ENCODE measurements around the gene HS3ST4.

HS3ST4 gene

GRCh38 chr16:25894093-25894492 is 202.3 kb downstream of the HS3ST4 start:
- DNase-seq (ENCODE audit: low read depth): no peak

- no peak for DNase-seq (ENCODE audit: low read depth)
These were observed 203.6 kb downstream of the HS3ST4 start for GRCh38 chr16:25895380-25895779.

- DNase-seq (ENCODE audit: low read depth): no peak
These were observed 204.7 kb downstream of the HS3ST4 start for GRCh38 chr16:25896411-25896810.

- DNase-seq (ENCODE audit: low read depth): no peak
These were observed 205.9 kb downstream of the HS3ST4 start for GRCh38 chr16:25897702-25898101.

GRCh38 chr16:25905810-25906209 is 214.1 kb downstream of the HS3ST4 start:
- no peak for DNase-seq (ENCODE audit: low read depth)

GRCh38 chr16:25910971-25911370 is 219.2 kb downstream of the HS3ST4 start:
- no peak for DNase-seq (ENCODE audit: low read depth)

GRCh38 chr16:25912321-25912720 is 220.6 kb downstream of the HS3ST4 start:
- DNase-seq (ENCODE audit: low read depth): no peak

GRCh38 chr16:25914357-25914962 is 222.7 kb downstream of the HS3ST4 start:
- no peak for DNase-seq (ENCODE audit: low read depth)

GRCh38 chr16:25916037-25916436 is 224.3 kb downstream of the HS3ST4 start:
- no peak for DNase-seq (ENCODE audit: low read depth)

- DNase-seq (ENCODE audit: low read depth): no peak
These were observed 230.7 kb downstream of the HS3ST4 start for GRCh38 chr16:25922438-25922837.

GRCh38 chr16:25925421-25925820 is 233.7 kb downstream of the HS3ST4 start:
- no peak for DNase-seq (ENCODE audit: low read depth)

- no peak for DNase-seq (ENCODE audit: low read depth)
These were observed 239.8 kb downstream of the HS3ST4 start for GRCh38 chr16:25931473-25932035.

GRCh38 chr16:25941800-25942499 is 250.2 kb downstream of the HS3ST4 start:
- DNase-seq (ENCODE audit: low read depth): no peak

GRCh38 chr16:25950586-25951281 is 259.0 kb downstream of the HS3ST4 start:
- no peak for DNase-seq (ENCODE audit: low read depth)

- DNase-seq (ENCODE audit: low read depth): no peak
These were observed 260.2 kb downstream of the HS3ST4 start for GRCh38 chr16:25951999-25952398.

- DNase-seq (ENCODE audit: low read depth): no peak
These were observed 261.2 kb downstream of the HS3ST4 start for GRCh38 chr16:25952983-25953382.

- no peak for DNase-seq (ENCODE audit: low read depth)
These were observed 265.9 kb downstream of the HS3ST4 start for GRCh38 chr16:25957707-25958106.

- DNase-seq (ENCODE audit: low read depth): no peak
These were observed 267.5 kb downstream of the HS3ST4 start for GRCh38 chr16:25959221-25959620.

- DNase-seq (ENCODE audit: low read depth): no peak
These were observed 274.7 kb downstream of the HS3ST4 start for GRCh38 chr16:25966172-25967097.

- DNase-seq (ENCODE audit: low read depth): no peak
These were observed 285.4 kb downstream of the HS3ST4 start for GRCh38 chr16:25977121-25977520.

- DNase-seq (ENCODE audit: low read depth): no peak
These were observed 286.5 kb downstream of the HS3ST4 start for GRCh38 chr16:25978218-25978617.

- DNase-seq (ENCODE audit: low read depth): no peak
These were observed 296.3 kb downstream of the HS3ST4 start for GRCh38 chr16:25988084-25988483.

Measured in HS-5 (cell line).